Measurements from ENCODE around the gene SLC1A5. TPM values are rescaled to one million over a fixed set of nuclear protein-coding genes. Genes with fewer than 3 reads are reported as not detected.
"Not testable (repeated sequence)": the region's sequence is repeated elsewhere in the genome, so short reads cannot be mapped to it uniquely, and the experiment has no call there.

Gene SLC1A5
- total and polyA plus RNA-seq, 7 donors: 3.2 to 12.6 (median 7.8) TPM

GRCh38 chr19:46783670-46784069 lies 4.7 kb downstream of the SLC1A5 start:
- no peak for ATAC-seq
- peaks cover 0 to 27% (median 4%) of the 10 kb centered on the region in 3 donors for H3K27me3 ChIP-seq (ENCODE audit: insufficient read depth in 3 of 3, low read length in 2 of 3)
- no peak overlapping the region for H3K4me3 ChIP-seq
- peaks cover 0 to 6% of the 10 kb centered on the region in 2 donors for H3K36me3 ChIP-seq (ENCODE audit: insufficient read depth in 1 of 2, low read depth in 1 of 2)
- peaks cover 9% of the 10 kb centered on the region for H3K4me1 ChIP-seq
- DNase-seq: no peak
- H3K9me3 ChIP-seq: no peaks in the 10 kb centered on the region
- 36 to 55% (median 53%) methylated on average over 2 of the region's 2 CpGs for WGBS, 3 donors
- H3K27ac ChIP-seq: no peak overlapping the region
- intact Hi-C loops (cut with DNase I): no loop called here
- no peak for TF ChIP-seq CTCF (IDR thresholded peaks at IDR 0.05)

- Histone ChIP-seq H3K4me1 (peaks cover 9% of the 10 kb centered on the region), H3K27ac (no peak overlapping the region), H3K27me3 (ENCODE audit: insufficient read depth in 3 of 3, low read length in 2 of 3) (peaks cover 0 to 27% (median 4%) of the 10 kb centered on the region in 3 donors), H3K4me3 (no peak overlapping the region), H3K9me3 (no peaks in the 10 kb centered on the region), H3K36me3 (ENCODE audit: insufficient read depth in 1 of 2, low read depth in 1 of 2) (peaks cover 0 to 10% of the 10 kb centered on the region in 2 donors)
- no peak for ATAC-seq
- no peak for DNase-seq
- WGBS, 3 donors: 92 to 97% (median 94%) methylated on average over 7 of the region's 7 CpGs
- intact Hi-C loops (cut with DNase I): no loop called here
- no peak for TF ChIP-seq CTCF (IDR thresholded peaks at IDR 0.05)
Measured at GRCh38 chr19:46782355-46783019, 5.9 kb downstream of the SLC1A5 start.

GRCh38 chr19:46777956-46778645 lies 10.3 kb downstream of the SLC1A5 start:
- H3K4me3 ChIP-seq; H3K9me3 ChIP-seq; H3K27me3 ChIP-seq (ENCODE audit: insufficient read depth in 3 of 3, low read length in 2 of 3); H3K27ac ChIP-seq; H3K4me1 ChIP-seq; ATAC-seq; DNase-seq; intact Hi-C loops (cut with DNase I): not testable (repeated sequence)
- H3K36me3 ChIP-seq (ENCODE audit: insufficient read depth in 1 of 2, low read depth in 1 of 2): peaks cover 0 to 31% of the 10 kb centered on the region in 2 donors
- 87 to 92% (median 89%) methylated on average over 12 of the region's 12 CpGs for WGBS, 3 donors

GRCh38 chr19:46776927-46777911 lies 11.2 kb downstream of the SLC1A5 start:
- 95 to 96% (median 95%) methylated on average over 27 to 33 of the region's 33 CpGs for WGBS, 3 donors
- no peak for TF ChIP-seq CTCF (IDR thresholded peaks at IDR 0.05)
- no peaks in the 10 kb centered on the region for H3K9me3 ChIP-seq
- H3K4me3 ChIP-seq: no peak overlapping the region
- DNase-seq (no peak), ATAC-seq (no peak)
- peaks cover 0 to 31% of the 10 kb centered on the region in 2 donors for H3K36me3 ChIP-seq (ENCODE audit: insufficient read depth in 1 of 2, low read depth in 1 of 2)
- H3K4me1 ChIP-seq: no peaks in the 10 kb centered on the region
- H3K27me3 ChIP-seq (ENCODE audit: insufficient read depth in 3 of 3, low read length in 2 of 3): peaks cover 0 to 6% (median 0%) of the 10 kb centered on the region in 3 donors
- intact Hi-C loops (cut with DNase I): no loop called here
- no peak overlapping the region for H3K27ac ChIP-seq
